Raji (cell line): ENCODE results near the gene CCT8L2.
"Not testable (repeated sequence)": the region's sequence is repeated elsewhere in the genome, so short reads cannot be mapped to it uniquely, and the experiment has no call there.

Source experiments
- POLR2A ChIP-seq: IDR thresholded peaks from 2 replicates; pipeline ENCODE4 v1.6.1; 2011; ENCODE audit warnings: low read depth, low read length, control low read depth; ENCODE audit not compliant: insufficient read depth

The CCT8L2 gene

GRCh38 chr22:16592710-16593109, at the start of gene CCT8L2:
Gene CCT8L2, minus strand, starts transcription at chr22:16592810. Its CDS starts 260 bp downstream, at chr22:16592550.
- not testable (repeated sequence) for TF ChIP-seq POLR2A

GRCh38 chr22:16609548-16610261, 17.1 kb upstream of the CCT8L2 start:
- TF ChIP-seq POLR2A: no peak

GRCh38 chr22:16608931-16609330, 16.3 kb upstream of the CCT8L2 start:
- TF ChIP-seq POLR2A: no peak

GRCh38 chr22:16603448-16603768, 10.8 kb upstream of the CCT8L2 start:
- no peak for TF ChIP-seq POLR2A

- TF ChIP-seq POLR2A: no peak
Measured at GRCh38 chr22:16601437-16602223, 9.0 kb upstream of the CCT8L2 start.

- TF ChIP-seq POLR2A: no peak
Measured at GRCh38 chr22:16594026-16594425, 1.4 kb upstream of the CCT8L2 start.

GRCh38 chr22:16586991-16587390, 5.6 kb downstream of the CCT8L2 start:
- no peak for TF ChIP-seq POLR2A

- no peak for TF ChIP-seq POLR2A
Measured at GRCh38 chr22:16586170-16586569, 6.4 kb downstream of the CCT8L2 start.

- TF ChIP-seq POLR2A: no peak
Measured at GRCh38 chr22:16568425-16568758, 24.2 kb downstream of the CCT8L2 start.

- no peak for TF ChIP-seq POLR2A
Measured at GRCh38 chr22:16563555-16564520, 28.8 kb downstream of the CCT8L2 start.

- TF ChIP-seq POLR2A: no peak
Measured at GRCh38 chr22:16562711-16563554, 29.7 kb downstream of the CCT8L2 start.

GRCh38 chr22:16559056-16559955, 33.3 kb downstream of the CCT8L2 start:
- TF ChIP-seq POLR2A: no peak
